Measurements from ENCODE around the gene WDFY1. TPM values are rescaled to one million over a fixed set of nuclear protein-coding genes. Genes with fewer than 3 reads are reported as not detected.

Gene WDFY1
- total and polyA plus RNA-seq, 2 donors (not counting 3 experiments of a cell fraction or from before 2014, with no cell fraction given), result 54.7 to 68.7 TPM

DNA sequence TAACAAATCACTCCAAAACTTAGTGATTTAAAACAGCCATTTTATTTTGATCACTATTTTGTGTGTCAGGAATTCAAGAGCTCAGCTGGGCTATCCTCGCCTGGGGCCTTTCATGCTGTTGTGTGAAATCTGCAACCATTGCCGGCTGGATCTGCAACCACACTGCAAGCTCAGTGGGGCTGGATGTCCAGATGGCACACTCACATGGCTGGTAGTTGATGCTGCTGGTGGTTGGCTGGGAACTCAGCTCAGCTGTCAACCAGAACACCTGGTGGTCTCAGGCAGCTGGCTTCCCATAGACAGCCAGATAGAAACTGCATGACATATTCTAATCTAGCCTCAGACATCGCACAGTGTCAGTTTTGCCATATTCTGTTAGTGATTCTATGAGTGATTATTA is 77.1 kb downstream of the WDFY1 start:
- ChIA-PET POLR2A (no interaction called here), CTCF (interaction anchor here (1.5 kb wide), 1 partner anchor 8 kb away, joined by 5 read pairs; no protein-coding TSS in a partner anchor)
- no peaks in the 10 kb centered on the region for H4K20me1 ChIP-seq (replicated peaks; ENCODE audit: control insufficient read depth, extremely low read depth, insufficient read depth, low read length)
- no peak overlapping the region for H3K9ac ChIP-seq (replicated peaks; ENCODE audit: extremely low read depth, insufficient read depth, low read length)
- no peaks in the 10 kb centered on the region for H3K27me3 ChIP-seq (ENCODE audit: control insufficient read depth in 2 of 2, insufficient read depth in 2 of 2, low read length in 2 of 2)
- BruUV-seq (replicated peaks), result no TSS peak
- no peaks in the 10 kb centered on the region for H3K4me1 ChIP-seq (ENCODE audit: control insufficient read depth, extremely low read depth, insufficient read depth, low read length)
- H3K9me3 ChIP-seq (replicated peaks; ENCODE audit: control insufficient read depth, insufficient read depth, low read length), result no peaks in the 10 kb centered on the region
- no peak overlapping the region for H2AFZ ChIP-seq (ENCODE audit: low read depth, low read length)
- H3K9me1 ChIP-seq (replicated peaks; ENCODE audit: control insufficient read depth, extremely low read depth, insufficient read depth, low read length), result no peaks in the 10 kb centered on the region
- H3K4me2 ChIP-seq (ENCODE audit: insufficient read depth, low read length), result no peak overlapping the region
- TF ChIP-seq MYC (IDR thresholded peaks at IDR 0.05; ENCODE audit: low read depth, low read length), result no peak
- DNase-seq (ENCODE audit: low read depth, low spot score), result no peak
- peaks cover 0 to 7% of the 10 kb centered on the region in 2 experiments for H3K36me3 ChIP-seq (ENCODE audit: control insufficient read depth in 2 of 2, extremely low read depth in 1 of 2, insufficient read depth in 2 of 2, low read length in 2 of 2)
- intact Hi-C loops (cut with micrococcal nuclease) (no loop called here), dilution Hi-C loops (cut with MboI; ENCODE audit: extremely low pct_ligation_motif_present, low sequenced_read_pairs) (no loop called here)
- H3K27ac ChIP-seq (ENCODE audit: insufficient read depth, low read depth, low read length), result no peak overlapping the region
- FAIRE-seq, result no peak
- no peak overlapping the region for H3K4me3 ChIP-seq (replicated peaks in 1 of 3; ENCODE audit: insufficient read depth in 1 of 3, low read depth in 1 of 3, low read length in 3 of 3)
- no peaks in the 10 kb centered on the region for H3K79me2 ChIP-seq (ENCODE audit: control insufficient read depth, insufficient read depth, low read length)

DNA sequence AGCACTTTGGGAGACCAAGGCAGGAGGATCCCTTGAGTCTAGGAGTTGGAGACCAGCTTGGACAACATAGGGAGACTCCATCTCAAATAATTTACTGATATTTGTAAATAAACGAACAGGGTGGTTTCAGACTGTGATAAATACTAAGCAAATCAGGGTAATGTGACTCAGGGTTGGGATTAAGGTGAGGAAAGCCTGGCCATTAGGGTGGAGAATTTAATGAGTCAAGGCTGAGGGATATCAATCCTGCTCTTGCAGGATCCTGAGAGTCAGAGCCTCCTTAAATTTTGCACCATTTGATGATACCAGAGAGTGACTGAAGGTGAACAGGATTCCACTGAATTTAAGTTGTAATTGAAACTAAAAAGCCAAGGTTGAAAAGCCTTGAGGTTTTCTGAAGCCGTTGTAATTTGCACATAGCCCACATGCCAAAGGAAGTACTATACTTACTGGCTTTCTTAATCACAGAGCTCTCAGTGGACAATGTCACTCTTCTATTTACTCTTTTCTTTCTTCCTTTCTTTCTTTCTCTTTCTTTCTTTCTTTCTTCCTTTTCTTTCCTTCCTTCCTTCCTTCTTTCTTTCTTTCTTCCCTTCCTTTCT is 79.1 kb downstream of the WDFY1 start:
- H3K79me2 ChIP-seq (ENCODE audit: control insufficient read depth, insufficient read depth, low read length), result no peaks in the 10 kb centered on the region
- H3K4me1 ChIP-seq (ENCODE audit: control insufficient read depth, extremely low read depth, insufficient read depth, low read length), result no peaks in the 10 kb centered on the region
- no peaks in the 10 kb centered on the region for H3K9me1 ChIP-seq (replicated peaks; ENCODE audit: control insufficient read depth, extremely low read depth, insufficient read depth, low read length)
- DNase-seq (ENCODE audit: low read depth, low spot score) (no peak), FAIRE-seq (peak; percentile 24)
- TF ChIP-seq POLR2AphosphoS5 (IDR thresholded peaks at IDR 0.05; ENCODE audit: insufficient read depth, low read depth, low read length) (no peak), CTCF (IDR thresholded peaks at IDR 0.05; ENCODE audit: extremely low read depth in 1 of 2, insufficient read depth in 1 of 2, low read depth in 1 of 2, low read length in 2 of 2) (no peak)
- H3K27ac ChIP-seq (ENCODE audit: insufficient read depth, low read depth, low read length), result no peak overlapping the region
- BruUV-seq (replicated peaks), result no TSS peak
- no peaks in the 10 kb centered on the region for H3K27me3 ChIP-seq (ENCODE audit: control insufficient read depth in 2 of 2, insufficient read depth in 2 of 2, low read length in 2 of 2)
- no peak overlapping the region for H2AFZ ChIP-seq (ENCODE audit: low read depth, low read length)
- no peak overlapping the region for H3K4me3 ChIP-seq (replicated peaks in 1 of 3; ENCODE audit: insufficient read depth in 1 of 3, low read depth in 1 of 3, low read length in 3 of 3)
- H3K4me2 ChIP-seq (ENCODE audit: insufficient read depth, low read length), result no peak overlapping the region
- H3K9ac ChIP-seq (replicated peaks; ENCODE audit: extremely low read depth, insufficient read depth, low read length), result no peak overlapping the region
- H4K20me1 ChIP-seq (replicated peaks; ENCODE audit: control insufficient read depth, extremely low read depth, insufficient read depth, low read length), result no peaks in the 10 kb centered on the region
- H3K36me3 ChIP-seq (ENCODE audit: control insufficient read depth in 2 of 2, extremely low read depth in 1 of 2, insufficient read depth in 2 of 2, low read length in 2 of 2), result peaks cover 0 to 3% of the 10 kb centered on the region in 2 experiments
- intact Hi-C loops (cut with micrococcal nuclease), result no loop called here
- no peaks in the 10 kb centered on the region for H3K9me3 ChIP-seq (replicated peaks; ENCODE audit: control insufficient read depth, insufficient read depth, low read length)
- ChIA-PET CTCF (no interaction called here), POLR2A (no interaction called here)
- dilution Hi-C loops (cut with MboI; ENCODE audit: extremely low pct_ligation_motif_present, low sequenced_read_pairs), result no loop called here

All from endothelial cell of umbilical vein (primary cell).